Measurements from ENCODE around the gene PCED1B.

The PCED1B gene

DNA sequence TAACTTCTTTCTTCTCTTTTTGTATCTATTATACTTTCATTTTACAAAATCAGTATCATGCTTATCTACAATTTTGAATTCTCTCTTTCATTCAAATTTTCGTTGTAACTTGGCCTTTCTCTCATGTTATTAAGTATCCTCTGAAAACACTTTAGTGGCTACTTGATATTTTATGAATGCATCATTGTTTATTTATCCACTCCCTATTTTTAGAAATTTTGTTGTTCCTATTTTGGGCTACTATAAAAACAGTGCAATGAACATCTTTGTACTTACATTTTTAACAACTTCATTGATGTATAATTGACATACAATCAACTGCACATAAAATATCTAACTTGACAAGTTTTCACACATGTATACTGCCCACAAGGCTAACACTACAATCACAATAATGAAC is 44.3 kb downstream of the PCED1B start:
- Histone ChIP-seq H3K27ac (ENCODE audit: low read depth, low read length) (peak overlapping the region; percentile 54; the same call in 1 of the 2 replicates), H2AFZ (ENCODE audit: low read length, unreplicated experiment) (no peak overlapping the region), H3K79me2 (ENCODE audit: control insufficient read depth, insufficient read depth, low read length, unreplicated experiment) (no peaks in the 10 kb centered on the region), H3K4me1 (ENCODE audit: control insufficient read depth, insufficient read depth, low read length, unreplicated experiment) (peaks cover 24% of the 10 kb centered on the region), H3K36me3 (ENCODE audit: insufficient read depth, low read length) (no peaks in the 10 kb centered on the region), H3K27me3 (ENCODE audit: insufficient read depth, low read length) (no peaks in the 10 kb centered on the region), H3K4me3 (ENCODE audit: low read depth, low read length) (peak overlapping the region; percentile 25; the same call in 1 of the 2 replicates)

GRCh38 chr12:47124451-47124850 is 45.0 kb downstream of the PCED1B start:
- peak overlapping the region; percentile 54 for H3K27ac ChIP-seq (ENCODE audit: low read depth, low read length)
- no peaks in the 10 kb centered on the region for H3K36me3 ChIP-seq (ENCODE audit: insufficient read depth, low read length)

GRCh38 chr12:47126246-47126645 is 46.8 kb downstream of the PCED1B start:
- Histone ChIP-seq H3K36me3 (ENCODE audit: insufficient read depth, low read length) (no peaks in the 10 kb centered on the region), H3K79me2 (ENCODE audit: control insufficient read depth, insufficient read depth, low read length, unreplicated experiment) (no peaks in the 10 kb centered on the region), H3K27ac (ENCODE audit: low read depth, low read length) (no peak overlapping the region), H3K4me3 (ENCODE audit: low read depth, low read length) (no peak overlapping the region), H3K27me3 (ENCODE audit: insufficient read depth, low read length) (no peaks in the 10 kb centered on the region), H3K4me1 (ENCODE audit: control insufficient read depth, insufficient read depth, low read length, unreplicated experiment) (peaks cover 21% of the 10 kb centered on the region), H2AFZ (ENCODE audit: low read length, unreplicated experiment) (no peak overlapping the region)

More at GRCh38 chr12:47124451-47124850, 45.0 kb downstream of the PCED1B start:
- Histone ChIP-seq H3K79me2 (ENCODE audit: control insufficient read depth, insufficient read depth, low read length, unreplicated experiment) (no peaks in the 10 kb centered on the region), H3K4me1 (ENCODE audit: control insufficient read depth, insufficient read depth, low read length, unreplicated experiment) (peaks cover 24% of the 10 kb centered on the region), H2AFZ (ENCODE audit: low read length, unreplicated experiment) (no peak overlapping the region), H3K27me3 (ENCODE audit: insufficient read depth, low read length) (no peaks in the 10 kb centered on the region), H3K4me3 (ENCODE audit: low read depth, low read length) (no peak overlapping the region)

DNA sequence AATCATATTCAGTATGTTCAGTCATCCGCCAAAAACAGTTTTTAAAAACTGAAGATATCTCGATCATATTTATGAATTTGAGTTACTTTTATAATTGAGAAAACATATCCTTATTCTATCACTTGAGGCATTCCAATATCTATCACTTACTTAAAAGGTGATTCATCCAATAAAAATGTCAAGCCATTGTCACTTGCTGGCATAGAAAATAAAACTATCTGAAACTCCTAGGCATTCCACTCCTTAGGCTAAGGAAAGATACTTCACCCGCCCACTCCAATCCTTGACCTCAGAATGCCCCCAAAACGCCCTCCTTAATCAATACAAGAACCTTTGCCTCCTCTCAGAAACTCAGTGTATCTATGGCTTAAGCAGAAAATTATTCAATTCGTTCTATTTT is 51.6 kb downstream of the PCED1B start:
- H3K4me3 ChIP-seq (ENCODE audit: low read depth, low read length) = no peak overlapping the region
- no peaks in the 10 kb centered on the region for H3K79me2 ChIP-seq (ENCODE audit: control insufficient read depth, insufficient read depth, low read length, unreplicated experiment)
- peaks cover 5% of the 10 kb centered on the region for H3K4me1 ChIP-seq (ENCODE audit: control insufficient read depth, insufficient read depth, low read length, unreplicated experiment)
- H2AFZ ChIP-seq (ENCODE audit: low read length, unreplicated experiment) = no peak overlapping the region
- no peak overlapping the region for H3K27ac ChIP-seq (ENCODE audit: low read depth, low read length)
- no peaks in the 10 kb centered on the region for H3K36me3 ChIP-seq (ENCODE audit: insufficient read depth, low read length)
- H3K27me3 ChIP-seq (ENCODE audit: insufficient read depth, low read length) = no peaks in the 10 kb centered on the region

DNA sequence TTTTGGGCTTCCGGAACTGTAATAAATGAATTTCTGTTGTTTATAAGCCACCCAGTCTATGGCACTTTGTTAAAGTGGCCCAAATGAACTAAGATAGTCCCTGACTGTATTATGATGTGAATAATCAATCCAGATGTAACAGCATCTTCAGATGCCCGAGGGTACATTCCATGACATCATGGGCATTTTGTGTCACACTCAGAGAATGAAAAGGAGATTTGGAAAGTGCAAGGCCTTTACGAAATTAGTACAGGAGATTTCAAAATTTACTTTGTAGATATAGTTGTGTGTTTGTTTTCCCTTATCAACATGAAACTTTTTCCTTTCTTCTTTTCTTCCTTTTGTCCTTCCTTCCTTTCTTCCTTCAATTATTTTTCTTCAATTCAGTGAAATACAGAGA is 54.6 kb downstream of the PCED1B start:
- H3K4me1 ChIP-seq (ENCODE audit: control insufficient read depth, insufficient read depth, low read length, unreplicated experiment) = peaks cover 5% of the 10 kb centered on the region
- H3K4me3 ChIP-seq (ENCODE audit: low read depth, low read length) = no peak overlapping the region
- no peaks in the 10 kb centered on the region for H3K27me3 ChIP-seq (ENCODE audit: insufficient read depth, low read length)
- no peaks in the 10 kb centered on the region for H3K36me3 ChIP-seq (ENCODE audit: insufficient read depth, low read length)
- H2AFZ ChIP-seq (ENCODE audit: low read length, unreplicated experiment) = no peak overlapping the region
- no peaks in the 10 kb centered on the region for H3K79me2 ChIP-seq (ENCODE audit: control insufficient read depth, insufficient read depth, low read length, unreplicated experiment)
- no peak overlapping the region for H3K27ac ChIP-seq (ENCODE audit: low read depth, low read length)

- no peaks in the 10 kb centered on the region for H3K27me3 ChIP-seq (ENCODE audit: insufficient read depth, low read length)
- H3K79me2 ChIP-seq (ENCODE audit: control insufficient read depth, insufficient read depth, low read length, unreplicated experiment) = no peaks in the 10 kb centered on the region
- H3K36me3 ChIP-seq (ENCODE audit: insufficient read depth, low read length) = no peaks in the 10 kb centered on the region
- H3K4me3 ChIP-seq (ENCODE audit: low read depth, low read length) = no peak overlapping the region
- peaks cover 5% of the 10 kb centered on the region for H3K4me1 ChIP-seq (ENCODE audit: control insufficient read depth, insufficient read depth, low read length, unreplicated experiment)
- H2AFZ ChIP-seq (ENCODE audit: low read length, unreplicated experiment) = no peak overlapping the region
- no peak overlapping the region for H3K27ac ChIP-seq (ENCODE audit: low read depth, low read length)
Observed at GRCh38 chr12:47135578-47135977, 56.2 kb downstream of the PCED1B start.

GRCh38 chr12:47139000-47139681 is 59.7 kb downstream of the PCED1B start:
- H3K4me3 ChIP-seq (ENCODE audit: low read depth, low read length) = no peak overlapping the region
- no peaks in the 10 kb centered on the region for H3K79me2 ChIP-seq (ENCODE audit: control insufficient read depth, insufficient read depth, low read length, unreplicated experiment)
- H3K36me3 ChIP-seq (ENCODE audit: insufficient read depth, low read length) = no peaks in the 10 kb centered on the region
- no peak overlapping the region for H2AFZ ChIP-seq (ENCODE audit: low read length, unreplicated experiment)
- H3K27ac ChIP-seq (ENCODE audit: low read depth, low read length) = no peak overlapping the region
- H3K4me1 ChIP-seq (ENCODE audit: control insufficient read depth, insufficient read depth, low read length, unreplicated experiment) = no peaks in the 10 kb centered on the region
- H3K27me3 ChIP-seq (ENCODE audit: insufficient read depth, low read length) = no peaks in the 10 kb centered on the region

DNA sequence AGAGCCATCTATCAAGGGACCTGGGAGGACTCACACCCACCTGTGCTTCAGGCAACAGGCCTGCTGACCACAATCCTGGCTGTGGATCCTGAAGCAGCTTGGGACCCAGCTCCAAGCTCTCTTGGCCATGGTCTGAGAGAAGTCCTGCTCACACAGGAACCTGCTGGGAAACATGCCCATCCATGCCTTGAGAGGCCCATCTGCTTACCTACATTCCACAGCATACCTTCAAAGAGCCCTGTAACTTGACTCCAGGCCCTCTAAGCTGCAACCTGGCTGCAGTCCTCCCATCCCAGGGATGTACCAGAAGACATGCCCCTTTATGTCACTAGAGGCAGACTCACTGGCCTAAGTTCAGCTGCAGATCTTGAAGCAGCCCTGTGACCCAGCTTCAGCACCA is 62.0 kb downstream of the PCED1B start:
- H3K27ac ChIP-seq (ENCODE audit: low read depth, low read length) = no peak overlapping the region
- H3K27me3 ChIP-seq (ENCODE audit: insufficient read depth, low read length) = no peaks in the 10 kb centered on the region
- H3K79me2 ChIP-seq (ENCODE audit: control insufficient read depth, insufficient read depth, low read length, unreplicated experiment) = no peaks in the 10 kb centered on the region
- no peaks in the 10 kb centered on the region for H3K36me3 ChIP-seq (ENCODE audit: insufficient read depth, low read length)
- no peak overlapping the region for H3K4me3 ChIP-seq (ENCODE audit: low read depth, low read length)
- no peak overlapping the region for H2AFZ ChIP-seq (ENCODE audit: low read length, unreplicated experiment)
- H3K4me1 ChIP-seq (ENCODE audit: control insufficient read depth, insufficient read depth, low read length, unreplicated experiment) = no peaks in the 10 kb centered on the region

GRCh38 chr12:47144769-47145168 is 65.3 kb downstream of the PCED1B start:
- no peaks in the 10 kb centered on the region for H3K36me3 ChIP-seq (ENCODE audit: insufficient read depth, low read length)
- H2AFZ ChIP-seq (ENCODE audit: low read length, unreplicated experiment) = no peak overlapping the region
- H3K27ac ChIP-seq (ENCODE audit: low read depth, low read length) = no peak overlapping the region
- H3K79me2 ChIP-seq (ENCODE audit: control insufficient read depth, insufficient read depth, low read length, unreplicated experiment) = no peaks in the 10 kb centered on the region
- H3K4me3 ChIP-seq (ENCODE audit: low read depth, low read length) = no peak overlapping the region
- no peaks in the 10 kb centered on the region for H3K27me3 ChIP-seq (ENCODE audit: insufficient read depth, low read length)
- H3K4me1 ChIP-seq (ENCODE audit: control insufficient read depth, insufficient read depth, low read length, unreplicated experiment) = no peaks in the 10 kb centered on the region

- H3K79me2 ChIP-seq (ENCODE audit: control insufficient read depth, insufficient read depth, low read length, unreplicated experiment) = no peaks in the 10 kb centered on the region
- no peak overlapping the region for H2AFZ ChIP-seq (ENCODE audit: low read length, unreplicated experiment)
- H3K4me1 ChIP-seq (ENCODE audit: control insufficient read depth, insufficient read depth, low read length, unreplicated experiment) = no peaks in the 10 kb centered on the region
- H3K36me3 ChIP-seq (ENCODE audit: insufficient read depth, low read length) = no peaks in the 10 kb centered on the region
- H3K4me3 ChIP-seq (ENCODE audit: low read depth, low read length) = no peak overlapping the region
- H3K27me3 ChIP-seq (ENCODE audit: insufficient read depth, low read length) = no peaks in the 10 kb centered on the region
- no peak overlapping the region for H3K27ac ChIP-seq (ENCODE audit: low read depth, low read length)
Observed at GRCh38 chr12:47145188-47145587, 65.8 kb downstream of the PCED1B start.

GRCh38 chr12:47147739-47148138 is 68.3 kb downstream of the PCED1B start:
- H3K36me3 ChIP-seq (ENCODE audit: insufficient read depth, low read length) = no peaks in the 10 kb centered on the region
- H3K4me3 ChIP-seq (ENCODE audit: low read depth, low read length) = no peak overlapping the region
- H3K79me2 ChIP-seq (ENCODE audit: control insufficient read depth, insufficient read depth, low read length, unreplicated experiment) = no peaks in the 10 kb centered on the region
- H3K4me1 ChIP-seq (ENCODE audit: control insufficient read depth, insufficient read depth, low read length, unreplicated experiment) = no peaks in the 10 kb centered on the region
- H3K27ac ChIP-seq (ENCODE audit: low read depth, low read length) = no peak overlapping the region
- no peaks in the 10 kb centered on the region for H3K27me3 ChIP-seq (ENCODE audit: insufficient read depth, low read length)
- H2AFZ ChIP-seq (ENCODE audit: low read length, unreplicated experiment) = no peak overlapping the region
